ENCODE measurements around the gene SRSF4. TPM values are rescaled to one million over a fixed set of nuclear protein-coding genes. Genes with fewer than 3 reads are reported as not detected.
A peak's percentile ranks its signal among the peaks of the same experiment; 100 is the strongest.

Gene SRSF4
- total RNA-seq, 1 experiment from 2014 or later = 69.0 TPM

- peak; percentile 98 for TF ChIP-seq MAX (IDR thresholded peaks at IDR 0.05)
These were observed 49.1 kb upstream of the SRSF4 start, which contains the start of gene MECR (continued) for GRCh38 chr1:29230553-29231378.

GRCh38 chr1:29230204-29230552, 48.5 kb upstream of the SRSF4 start:
- Histone ChIP-seq H3K9me2 (ENCODE audit: insufficient read depth) (no peaks in the 10 kb centered on the region), H3K36me3 (ENCODE audit: control insufficient read depth in 1 of 2, insufficient read depth in 2 of 2, low read length in 2 of 2) (no peaks in the 10 kb centered on the region; a peak in 1 of 4 replicates), H3K9me3 (ENCODE audit: control insufficient read depth in 1 of 2, insufficient read depth in 1 of 2, low read depth in 1 of 2, low read length in 2 of 2) (no peaks in the 10 kb centered on the region), H3K9ac (ENCODE audit: low read length) (peak overlapping the region; percentile 85), H3K79me2 (ENCODE audit: insufficient read depth, low read length) (peaks cover 48% of the 10 kb centered on the region), H2AFZ (ENCODE audit: low read depth, low read length, poor library complexity, severe bottlenecking) (no peak overlapping the region), H3K4me3 (replicated peaks in 1 of 2; ENCODE audit: low read depth in 1 of 2, low read length in 2 of 2) (peak overlapping the region; percentile 87 to 100), H3K4me2 (ENCODE audit: low read length) (peak overlapping the region; percentile 80), H3K4me1 (ENCODE audit: control insufficient read depth in 1 of 2, insufficient read depth in 2 of 2, low read length in 2 of 2) (peaks cover 7 to 21% of the 10 kb centered on the region in 2 experiments; a peak in 3 of 4 replicates), H3K27me3 (ENCODE audit: insufficient read depth, low read length) (no peaks in the 10 kb centered on the region), H4K20me1 (ENCODE audit: insufficient read depth) (no peaks in the 10 kb centered on the region), H3K27ac (ENCODE audit: low read depth, low read length) (peak overlapping the region; percentile 61)
- no peak for ATAC-seq
- no TSS peak for BruUV-seq (replicated peaks)
- RAD21 ChIA-PET (ENCODE audit: low non-redundant PET in 1 of 2, low total read pairs in 2 of 2, uncharacterized antibody in 2 of 2, unreplicated experiment in 2 of 2) = no interaction called here
- POLR2A ChIA-PET = interaction anchor here (1.7 kb wide), 1 partner anchor 8 kb away, joined by 4 read pairs; no protein-coding TSS in a partner anchor
- TF ChIP-seq POLR2AphosphoS5 (IDR thresholded peaks at IDR 0.05; ENCODE audit: low read depth, low read length) = no peak
- TF ChIP-seq ELF1 (IDR thresholded peaks at IDR 0.05; ENCODE audit: borderline replicate concordance, low read depth) = no peak
- no peak for TF ChIP-seq RAD21 (IDR thresholded peaks at IDR 0.05; ENCODE audit: low read depth)
- no peak for TF ChIP-seq ATF3 (IDR thresholded peaks at IDR 0.05)
- TF ChIP-seq MAX (IDR thresholded peaks at IDR 0.05) = no peak
- TF ChIP-seq YY1 (IDR thresholded peaks at IDR 0.05; ENCODE audit: extremely low read depth, insufficient replicate concordance, low read depth, low read length) = no peak
- no peak for TF ChIP-seq CTCF (IDR thresholded peaks at IDR 0.05 in 2 of 3, conservative IDR thresholded peaks at IDR 0.05 in 1 of 3; ENCODE audit: borderline replicate concordance in 1 of 3, insufficient read depth in 1 of 3, low read depth in 2 of 3, low read length in 2 of 3)
- TF ChIP-seq ZFX (IDR thresholded peaks at IDR 0.05) = no peak
- TF ChIP-seq EZH2 (IDR thresholded peaks at IDR 0.05) = no peak
- TF ChIP-seq TCF7L2 (IDR thresholded peaks at IDR 0.05; ENCODE audit: borderline replicate concordance, extremely low read depth, insufficient read depth, insufficient read length) = no peak
- no peak for TF ChIP-seq EZH2phosphoT487 (IDR thresholded peaks at IDR 0.05; ENCODE audit: borderline replicate concordance)
- no peak for TF ChIP-seq SP1 (IDR thresholded peaks at IDR 0.05; ENCODE audit: low read depth)
- CTCF ChIA-PET = no interaction called here
- DNase-seq (ENCODE audit: low read depth, low spot score) = no peak
- intact Hi-C loops (cut with micrococcal nuclease) = loop anchor here (10.0 kb wide), 2 partner anchors 145 to 1685 kb away; no protein-coding TSS in a partner anchor

Measured in HCT116 (cell line).